GM18498 (cell line): Measurements from ENCODE around the gene DACT2.
"Not testable (repeated sequence)": the region's sequence is repeated elsewhere in the genome, so short reads cannot be mapped to it uniquely, and the experiment has no call there.

Experiments used
- ATAC-seq: cut with Tn5 transposase; IDR thresholded peaks from one replicate; pipeline ENCODE4 v1.9.1; 2021; ENCODE audit warnings: mild to moderate bottlenecking, moderate library complexity; ENCODE audit not compliant: unreplicated experiment

DACT2 gene

DNA sequence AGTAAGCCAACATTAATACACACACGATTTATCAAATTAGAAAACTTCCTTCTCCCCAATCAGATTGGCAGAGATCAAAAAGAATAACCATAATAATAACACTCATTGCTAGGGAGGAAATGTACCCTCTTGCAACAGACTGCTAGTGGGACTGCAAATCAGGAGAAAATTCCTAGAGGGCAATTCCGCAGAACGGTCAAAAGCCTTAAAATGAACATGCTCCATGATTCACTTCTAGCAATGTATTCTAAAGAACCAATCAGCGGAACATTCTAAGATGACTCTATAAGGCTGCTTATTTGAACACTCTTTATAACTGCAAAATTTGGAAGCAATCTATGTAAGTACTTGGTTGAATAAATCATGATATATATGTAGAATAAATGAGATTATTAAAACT is 8.5 kb upstream of the DACT2 start:
- ATAC-seq, result no peak

DNA sequence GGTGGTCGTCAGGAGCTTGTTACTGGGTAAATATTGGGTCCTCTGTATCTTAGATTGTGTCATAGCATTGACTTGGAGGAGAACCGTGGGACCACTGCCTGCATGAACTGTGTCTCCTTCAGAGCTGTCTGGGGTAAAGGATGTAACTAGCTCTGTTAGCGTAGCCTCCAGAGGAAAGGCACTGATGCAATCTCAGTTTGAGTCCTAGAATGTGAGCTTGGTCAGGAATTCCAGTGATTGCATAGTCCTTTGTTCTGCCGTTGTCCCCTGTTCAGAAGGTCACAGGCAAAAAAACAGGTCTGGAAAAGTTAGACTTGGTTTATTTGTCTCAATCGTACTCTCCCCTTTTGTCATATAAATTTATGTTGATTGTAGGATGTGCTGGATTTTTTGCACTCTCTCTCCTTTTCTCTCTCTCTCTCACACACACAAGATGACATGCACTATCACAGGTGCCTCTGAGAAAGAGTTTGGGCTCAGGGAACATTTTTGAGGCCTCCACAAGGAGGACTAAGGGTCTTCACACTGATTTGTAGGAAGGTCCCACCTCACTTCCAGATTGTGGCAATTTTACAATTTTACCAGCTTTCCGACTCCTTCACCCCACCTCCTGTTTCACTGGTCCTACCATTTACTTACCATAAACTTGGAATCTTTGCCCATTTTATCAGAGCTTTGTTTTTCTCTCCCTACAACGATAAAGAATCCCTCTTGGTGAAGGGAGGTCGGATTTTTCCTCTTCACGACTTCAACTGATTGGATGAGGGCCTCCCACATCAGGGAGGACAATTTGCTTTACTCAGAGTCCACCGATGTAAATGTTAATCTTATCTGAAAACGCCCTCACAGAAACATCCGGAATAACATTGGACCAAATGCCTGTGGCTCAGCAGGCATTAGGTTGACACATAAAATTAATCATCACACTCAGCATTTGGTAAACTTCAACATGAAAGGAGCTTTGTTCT is 7.0 kb upstream of the DACT2 start:
- no peak for ATAC-seq

DNA sequence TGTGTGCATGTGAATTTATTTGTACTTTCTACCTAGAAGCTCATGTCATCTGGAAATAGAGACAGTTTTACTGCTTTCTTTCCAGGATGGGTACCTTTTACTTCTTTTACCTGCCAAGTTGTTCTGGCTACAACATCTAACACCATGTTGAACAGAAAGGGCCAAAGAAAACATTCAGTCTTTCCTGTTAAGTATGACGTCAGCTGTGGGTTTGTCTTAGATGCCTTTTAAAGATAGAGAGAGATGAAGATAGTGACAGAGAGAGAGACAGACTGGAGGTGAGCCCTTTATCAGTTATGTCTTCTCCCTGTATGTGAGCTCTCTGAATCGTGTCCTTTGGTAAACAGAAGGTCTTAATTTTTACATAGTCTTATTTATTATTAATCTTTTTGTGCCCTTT is 3.4 kb upstream of the DACT2 start:
- no peak for ATAC-seq

DNA sequence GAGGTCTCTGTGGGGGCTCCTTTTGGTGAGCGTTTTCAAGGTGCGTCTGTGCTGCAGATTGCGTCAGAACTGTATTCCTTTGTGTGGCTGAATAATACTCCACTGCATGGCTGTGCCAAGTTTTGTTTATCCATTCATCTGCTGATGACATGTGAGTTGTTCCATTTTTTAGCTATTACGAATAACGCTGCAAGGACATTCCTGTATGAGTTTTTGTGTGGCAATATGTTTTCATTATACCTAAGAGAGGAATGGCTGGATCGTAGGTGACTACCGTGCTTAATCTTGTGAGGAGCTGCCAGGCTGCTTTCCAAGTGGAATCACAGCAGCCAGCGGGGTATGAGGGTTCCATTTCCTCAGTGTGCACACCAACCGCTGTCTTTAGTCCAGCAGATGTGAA is 1.1 kb upstream of the DACT2 start:
- no peak for ATAC-seq

DNA sequence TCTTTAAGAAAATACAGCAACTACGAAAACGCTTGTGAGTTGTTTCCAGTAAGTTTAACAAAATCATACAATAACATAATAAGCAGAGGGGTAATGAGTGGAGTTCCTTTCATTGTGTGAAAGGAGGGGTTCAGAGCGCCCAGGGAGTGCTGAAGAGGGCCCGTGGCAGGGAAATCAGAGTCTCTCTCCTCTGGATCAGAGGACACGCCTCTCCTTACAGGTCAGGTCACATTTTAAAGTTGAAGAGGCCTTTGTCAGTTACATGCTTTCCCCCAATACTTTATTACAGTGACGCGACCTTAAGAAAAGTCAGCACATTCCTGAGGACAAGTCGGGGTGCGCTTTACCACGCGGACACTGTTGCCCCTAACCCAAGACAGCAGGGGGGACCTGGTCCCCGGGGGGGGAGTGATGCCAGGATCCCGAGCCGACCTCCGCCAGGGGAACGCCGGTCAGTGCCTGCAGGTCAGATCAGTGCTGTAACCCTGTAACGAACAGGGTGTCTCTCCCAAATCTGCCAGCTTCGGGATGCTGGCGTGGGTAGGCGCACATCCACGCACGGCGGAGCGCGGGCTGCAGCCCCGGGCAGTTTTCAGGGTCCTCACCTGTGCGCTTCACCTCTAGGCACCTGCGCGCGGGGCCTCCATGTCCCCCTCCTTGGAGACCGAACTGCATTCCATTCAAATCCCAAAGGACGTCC is 848 bp downstream of the DACT2 start:
- no peak for ATAC-seq

DNA sequence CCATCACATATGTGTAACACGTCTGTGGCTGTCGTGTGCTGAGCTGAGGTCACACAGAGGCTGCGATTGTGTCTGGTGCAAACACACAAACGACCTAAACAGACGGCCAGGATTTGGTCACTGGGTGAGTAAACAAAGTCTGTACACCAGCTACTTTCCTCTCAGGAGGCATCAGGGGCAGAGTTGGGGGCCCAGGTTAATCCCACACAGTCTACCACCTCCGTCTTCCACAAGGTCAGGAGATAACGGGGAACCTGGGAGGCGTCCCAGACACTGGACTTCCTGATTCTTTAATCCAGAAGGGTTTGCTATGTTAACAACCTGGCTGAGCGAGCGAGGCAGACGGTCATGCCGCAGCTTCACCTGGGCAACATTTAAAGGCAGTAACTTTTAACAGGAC is 1.5 kb downstream of the DACT2 start:
- no peak for ATAC-seq

DNA sequence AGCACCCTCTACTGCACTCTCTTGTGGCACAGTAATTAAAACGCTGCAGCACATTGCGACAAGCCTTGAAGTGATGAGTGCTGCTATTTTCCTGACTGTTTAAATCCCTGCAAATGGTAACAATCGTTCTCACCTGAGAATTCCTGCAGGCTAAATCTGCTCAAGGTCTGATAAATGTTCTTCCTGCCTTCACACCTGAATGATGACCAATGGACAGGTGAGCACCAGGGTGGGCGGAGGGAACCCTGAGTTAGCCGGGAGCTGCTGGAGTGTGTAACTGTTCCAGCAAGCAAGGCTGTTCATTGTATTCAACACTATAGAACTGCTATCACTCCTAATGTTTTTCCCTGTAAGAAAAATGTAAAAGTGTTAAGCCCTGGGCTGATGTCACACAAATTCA is 4.0 kb downstream of the DACT2 start:
- no peak for ATAC-seq

DNA sequence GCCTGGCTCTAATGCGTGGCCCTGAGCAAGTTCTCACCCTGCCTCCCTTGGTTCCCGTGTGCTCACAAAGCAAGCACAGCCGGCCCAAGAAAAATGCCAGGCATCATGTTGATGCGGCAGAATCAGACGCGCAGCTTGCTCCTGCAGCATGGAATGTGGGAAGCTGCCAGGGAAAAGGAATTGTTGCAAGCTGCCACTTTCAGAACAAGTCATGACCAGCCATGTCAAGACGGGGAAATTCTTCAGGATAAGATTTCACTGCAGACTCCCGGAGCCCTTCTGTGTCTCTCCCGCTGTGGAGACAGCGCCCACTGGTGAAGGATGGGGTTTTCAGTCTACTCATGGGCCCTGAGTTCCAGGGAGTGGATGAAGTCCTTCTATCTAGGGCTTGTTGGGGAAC is 4.6 kb downstream of the DACT2 start:
- no peak for ATAC-seq

DNA sequence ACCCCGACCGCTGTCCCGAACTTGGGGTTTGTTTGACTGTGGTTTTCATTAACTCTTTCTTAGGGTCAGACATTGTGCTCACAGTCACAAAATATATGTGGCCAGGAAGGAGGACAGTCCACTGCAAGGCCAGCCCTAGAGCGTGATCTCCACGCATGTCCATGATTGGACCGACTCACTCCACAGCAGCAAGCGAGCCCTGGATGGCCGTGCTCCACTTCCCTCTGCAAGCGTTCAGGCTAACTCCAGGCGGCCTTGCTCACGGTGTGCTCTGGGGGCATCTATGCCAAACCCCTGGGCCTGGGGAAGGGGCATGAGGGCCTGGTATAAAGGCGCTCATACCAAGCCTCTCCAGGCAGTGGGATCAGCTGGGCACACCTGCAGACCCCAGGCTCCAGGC is 5.6 kb downstream of the DACT2 start:
- no peak for ATAC-seq

DNA sequence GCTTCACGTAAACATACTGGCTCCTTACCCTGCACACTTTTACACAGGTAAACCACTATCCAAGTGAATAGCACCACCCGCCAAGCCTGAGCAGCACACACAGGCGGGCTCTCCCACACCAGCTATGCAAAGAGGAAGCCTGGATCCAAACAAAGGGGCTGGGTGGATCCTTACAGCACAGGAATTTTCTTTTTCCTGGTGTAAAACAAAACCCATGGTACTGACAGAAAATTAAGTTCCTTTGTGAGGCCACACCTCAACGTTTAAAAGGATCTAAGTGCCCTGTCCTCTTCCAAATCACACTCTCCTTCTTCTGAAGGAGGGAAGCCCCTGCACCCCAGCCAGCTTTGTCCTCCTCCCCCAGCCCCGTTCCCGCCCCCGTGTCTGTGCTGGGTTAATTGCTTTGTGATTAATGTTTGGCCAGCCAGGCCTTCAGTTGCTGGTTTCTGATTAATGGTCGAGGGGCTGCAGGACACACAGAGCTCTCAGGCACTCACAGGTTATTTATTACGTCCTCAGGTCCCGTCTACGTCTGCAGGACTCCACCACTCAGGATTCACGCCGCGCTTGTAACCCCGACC is 6.1 kb downstream of the DACT2 start:
- no peak for ATAC-seq

DNA sequence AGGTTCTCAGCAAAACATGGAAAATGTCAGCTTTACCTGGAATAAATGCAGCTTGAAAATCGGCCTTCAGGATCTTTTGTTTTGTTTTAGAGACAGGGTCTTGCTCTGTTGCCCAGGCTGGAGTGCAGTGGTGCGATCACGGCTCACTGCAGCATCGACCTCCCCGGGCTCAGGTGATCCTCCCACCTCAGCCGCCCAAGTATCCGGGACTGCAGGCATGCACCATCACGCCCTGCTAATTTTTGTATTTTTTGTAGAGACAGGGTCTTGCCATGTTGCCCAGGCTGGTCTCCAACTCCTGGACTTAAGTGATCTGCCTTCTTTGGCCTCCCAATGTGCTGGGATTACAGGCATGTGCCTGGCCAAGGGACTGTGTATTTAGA is 7.5 kb downstream of the DACT2 start:
- ATAC-seq, result not testable (repeated sequence)

DNA sequence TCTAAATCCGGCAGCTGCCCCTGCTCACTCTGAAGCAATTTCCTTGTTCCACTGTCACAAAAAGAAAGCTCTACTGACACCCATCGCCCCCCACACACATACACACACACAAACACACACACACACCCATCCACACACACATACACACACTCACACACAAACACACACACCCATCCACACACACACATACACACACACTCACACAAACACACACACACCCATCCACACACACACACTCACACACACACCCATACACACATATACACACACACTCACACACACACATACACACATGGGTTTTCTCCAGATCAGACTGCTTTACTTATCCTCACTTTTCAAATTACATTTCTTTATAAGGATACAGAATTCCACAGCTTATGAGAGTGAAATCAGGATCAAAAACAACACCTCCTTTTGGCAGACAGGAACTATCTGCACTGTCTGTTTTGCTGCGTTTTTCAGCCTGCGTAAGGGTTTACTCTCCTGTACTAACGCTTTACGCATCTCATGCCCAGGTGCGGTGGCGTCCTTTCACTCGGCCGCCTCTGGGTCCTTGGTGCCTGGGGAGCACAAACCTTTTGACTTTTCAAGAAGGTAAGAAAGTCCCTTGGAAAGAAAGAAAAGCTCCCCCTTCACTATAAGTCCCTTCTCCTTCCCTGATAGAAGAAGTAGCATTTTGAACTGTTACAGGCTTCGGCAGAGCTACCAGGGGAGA is 8.0 kb downstream of the DACT2 start:
- ATAC-seq, result no peak

DNA sequence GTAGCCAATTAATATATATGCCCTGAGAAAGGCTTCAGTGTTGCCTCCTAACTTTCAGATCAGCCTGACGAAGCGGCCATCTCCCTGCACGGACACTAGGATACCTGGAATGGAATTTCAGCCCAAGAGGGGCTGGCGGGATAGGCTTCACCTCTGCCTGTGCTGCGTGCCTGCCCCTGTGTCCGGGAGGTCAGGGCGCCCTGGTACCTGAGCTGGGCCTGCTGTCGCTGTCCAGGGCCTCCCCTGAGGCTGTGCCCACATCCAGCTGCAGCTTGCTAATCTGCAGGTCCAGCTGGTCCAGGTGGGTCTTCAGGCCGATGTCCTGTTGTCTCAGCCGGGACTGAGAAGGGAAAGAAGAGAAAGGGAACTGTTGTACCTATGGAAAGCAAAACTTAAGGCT is 8.6 kb downstream of the DACT2 start:
- ATAC-seq, result no peak

DNA sequence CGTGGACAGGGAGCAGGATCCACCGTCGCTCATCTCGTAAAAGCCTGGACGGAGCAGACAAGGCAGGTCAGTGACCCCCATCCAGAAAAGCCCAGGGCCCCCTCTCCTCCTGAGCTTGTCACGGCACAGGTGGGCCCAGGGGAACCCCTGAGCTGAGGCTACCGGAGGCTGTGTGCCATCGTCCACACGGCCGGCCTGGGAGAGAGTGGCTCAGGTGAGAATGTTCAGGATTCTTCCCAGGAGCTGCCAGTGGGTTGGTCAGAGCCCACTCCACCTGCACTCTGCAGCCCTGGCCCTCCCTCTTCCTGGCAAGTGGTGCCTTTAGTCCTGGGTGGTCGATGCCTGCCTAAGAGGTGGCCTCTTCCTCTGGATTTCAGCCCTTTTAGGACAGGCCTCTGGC is 9.2 kb downstream of the DACT2 start:
- ATAC-seq, result no peak

DNA sequence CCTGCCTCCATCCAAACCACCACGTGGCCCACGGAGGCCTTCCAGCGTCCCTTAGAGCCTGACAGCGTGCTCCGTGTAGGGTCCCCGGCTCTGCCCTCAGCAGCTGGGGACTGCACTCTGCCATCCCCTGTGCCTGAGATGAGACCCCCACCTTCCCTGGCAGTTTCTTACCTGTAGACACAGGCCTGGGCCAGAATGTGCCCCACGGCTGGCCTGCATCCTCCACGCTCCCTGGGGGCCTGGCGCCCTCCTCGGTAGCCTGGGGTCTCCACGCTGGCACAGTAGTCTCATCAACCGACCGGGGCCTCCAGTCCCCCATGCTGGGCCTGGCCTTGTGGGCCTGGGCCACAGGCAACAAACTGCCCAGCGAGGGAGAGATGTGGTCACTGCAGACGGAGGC is 9.6 kb downstream of the DACT2 start:
- ATAC-seq, result no peak

DNA sequence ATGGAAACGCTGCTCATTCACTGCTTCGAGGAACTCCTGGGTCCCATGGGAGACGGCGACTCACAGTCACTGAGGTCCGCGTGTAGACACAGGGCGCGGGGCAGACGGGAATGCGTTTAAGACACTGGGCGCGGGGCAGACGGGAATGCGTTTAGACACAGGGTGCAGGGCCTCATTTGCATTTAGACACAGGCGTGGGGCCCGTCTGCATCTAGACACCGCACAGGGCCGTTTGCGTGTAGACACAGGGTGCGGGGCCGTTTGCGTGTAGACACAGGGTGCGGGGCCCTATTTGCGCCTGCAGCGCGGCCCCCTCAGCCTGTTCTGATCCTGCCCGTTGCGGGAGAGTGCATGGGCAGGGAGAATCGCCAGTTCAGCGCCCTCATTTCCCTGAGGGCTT is 10.4 kb downstream of the DACT2 start:
- no peak for ATAC-seq

DNA sequence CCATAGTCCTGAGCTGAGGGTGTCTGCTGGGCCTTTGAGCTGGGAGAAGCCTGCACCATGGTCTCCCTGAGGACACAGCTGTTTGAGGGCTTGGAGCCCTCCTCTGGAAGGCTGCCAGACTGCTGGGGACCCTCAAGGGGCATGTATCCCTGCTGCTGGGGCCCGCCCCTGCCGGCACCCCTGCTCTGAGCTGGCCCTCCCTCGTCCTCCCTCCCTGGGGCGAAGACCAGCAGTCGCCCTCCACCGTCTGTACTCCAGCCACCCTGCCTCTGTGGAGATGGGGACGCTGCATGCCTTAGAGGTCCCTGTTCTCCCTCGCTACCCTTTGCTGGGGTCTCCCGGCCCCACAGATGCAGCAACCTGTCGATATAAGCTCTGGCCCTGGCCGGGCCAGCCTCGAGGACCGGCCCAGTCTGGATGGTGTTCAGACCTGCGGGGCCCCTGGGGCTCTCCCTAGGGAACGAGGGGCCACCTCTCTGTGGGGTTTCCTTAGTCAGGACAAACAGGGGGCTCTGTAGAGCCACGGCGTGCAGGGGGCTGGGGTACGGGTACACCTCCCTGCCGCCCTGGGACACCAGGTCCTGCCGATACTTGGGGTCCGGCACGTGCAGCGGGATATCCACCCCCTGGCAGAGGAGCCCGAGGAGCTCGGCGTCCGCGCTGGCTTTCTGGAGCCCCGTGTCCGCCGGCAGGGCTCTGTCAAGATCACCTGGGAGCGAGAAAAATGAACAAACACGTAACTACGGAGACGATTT is 11.0 kb downstream of the DACT2 start:
- no peak for ATAC-seq

DNA sequence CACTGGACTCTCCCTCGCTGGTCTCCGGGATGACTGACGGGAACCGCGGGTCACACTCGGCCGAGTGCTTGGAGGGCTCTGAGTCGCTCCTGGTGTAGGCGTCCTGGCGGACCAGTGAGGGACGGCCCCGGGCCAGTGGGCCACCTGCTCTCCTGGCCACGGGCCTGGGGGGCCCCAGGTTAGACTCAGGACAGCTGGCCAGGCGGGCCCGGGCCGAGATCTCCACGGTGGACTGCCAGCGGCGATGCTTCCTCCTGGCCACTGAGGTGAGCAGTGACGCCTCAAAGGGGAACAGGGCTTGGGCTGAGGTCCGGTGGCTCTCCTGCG is 11.9 kb downstream of the DACT2 start:
- no peak for ATAC-seq

DNA sequence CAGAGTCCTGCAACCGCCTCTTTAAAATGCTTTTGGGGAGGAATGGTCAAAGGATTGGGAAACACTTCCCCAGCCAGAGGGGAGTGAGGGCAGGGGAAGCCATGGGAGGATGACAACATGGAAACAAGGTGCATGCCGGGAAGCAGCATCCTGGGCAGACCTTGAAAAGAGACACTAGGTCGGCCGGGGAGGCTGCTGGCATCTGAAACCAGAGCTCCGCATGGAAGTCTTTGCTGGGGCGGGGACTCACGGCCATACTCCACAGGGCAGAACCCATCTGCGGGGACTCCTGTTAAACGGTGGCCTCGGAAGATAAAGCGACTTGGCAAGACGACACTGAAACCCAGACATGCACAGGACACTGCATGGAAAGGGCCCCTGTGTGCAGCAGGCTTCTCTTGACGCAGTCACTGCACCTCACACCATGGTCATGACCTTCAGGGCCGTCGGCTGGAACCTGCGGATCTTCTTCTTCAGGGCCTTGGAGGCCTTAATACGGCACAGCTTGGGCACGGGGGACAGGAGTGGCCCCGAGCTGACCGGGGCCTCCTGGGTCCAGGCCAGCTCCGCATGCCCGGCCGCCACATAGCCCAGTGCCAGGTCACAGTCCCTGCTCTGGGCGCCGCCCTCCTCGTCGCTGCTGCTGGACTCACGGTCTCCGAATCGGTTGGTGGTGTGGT is 12.4 kb downstream of the DACT2 start:
- no peak for ATAC-seq

DNA sequence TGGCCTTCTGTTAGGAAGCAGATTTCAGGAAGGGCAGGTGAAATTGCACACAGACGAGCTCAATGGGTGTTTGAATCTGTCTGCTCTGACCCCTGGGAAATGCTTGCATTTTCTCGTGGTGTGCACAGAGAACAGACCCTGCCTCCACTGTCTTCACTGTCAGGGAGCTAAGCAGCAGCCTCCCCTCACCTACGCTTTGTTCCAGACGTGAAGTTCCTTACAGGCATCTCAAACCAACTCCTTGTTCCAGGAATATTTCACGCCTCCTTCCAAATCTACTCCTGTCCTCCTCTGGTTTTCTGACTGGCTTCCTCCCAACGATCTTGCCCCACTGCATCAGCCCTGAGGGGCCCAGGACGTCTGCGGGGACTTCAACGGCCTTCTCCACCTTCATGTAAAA is 13.7 kb downstream of the DACT2 start:
- ATAC-seq, result no peak
